ENCODE results near the gene LRRC57. TPM values are rescaled to one million over a fixed set of nuclear protein-coding genes. Genes with fewer than 3 reads are reported as not detected.

Gene LRRC57
- total RNA-seq, 2 experiments from 2014 or later: 13.7 to 15.1 TPM

GRCh38 chr15:42494998-42495360, 53.6 kb downstream of the LRRC57 start:
- ChIA-PET POLR2A (interaction anchor here (0.5 kb wide), 1 partner anchor 1015 kb away, joined by 3 read pairs; no protein-coding TSS in a partner anchor), CTCF (interaction anchor here (0.7 to 1.4 kb wide), 2 partner anchors 23 to 34 kb away, joined by 3 to 4 read pairs; no protein-coding TSS in a partner anchor)
- Mint-ChIP-seq H3K27me3 (no peaks in the 10 kb centered on the region), H3K4me1 (ENCODE audit: low read depth) (peaks cover 56% of the 10 kb centered on the region), H3K9me3 (no peaks in the 10 kb centered on the region), H3K27ac (peak overlapping the region; percentile 90), H3K4me3 (peak overlapping the region; percentile 90), H3K36me3 (ENCODE audit: low read depth) (peaks cover 2% of the 10 kb centered on the region)
- no peak for TF ChIP-seq CTCF (IDR thresholded peaks at IDR 0.05)
- DNase-seq (no peak), ATAC-seq (no peak)
- intact Hi-C loops (cut with micrococcal nuclease): no loop called here

- H3K9me3 Mint-ChIP-seq: no peaks in the 10 kb centered on the region
- intact Hi-C loops (cut with micrococcal nuclease): no loop called here
- TF ChIP-seq CTCF (IDR thresholded peaks at IDR 0.05): no peak
- no peaks in the 10 kb centered on the region for H3K27me3 Mint-ChIP-seq
- no peak overlapping the region for H3K4me3 Mint-ChIP-seq
- H3K4me1 Mint-ChIP-seq (ENCODE audit: low read depth): peaks cover 51% of the 10 kb centered on the region
- ATAC-seq (no peak), DNase-seq (no peak)
- H3K36me3 Mint-ChIP-seq (ENCODE audit: low read depth): peaks cover 2% of the 10 kb centered on the region
- POLR2A ChIA-PET: no interaction called here
- H3K27ac Mint-ChIP-seq: peak overlapping the region; percentile 32
- CTCF ChIA-PET: no interaction called here
Measured at GRCh38 chr15:42493679-42494078, 54.9 kb downstream of the LRRC57 start.

GRCh38 chr15:42491539-42492225, 56.9 kb downstream of the LRRC57 start:
- peak overlapping the region; percentile 98 for H3K27ac Mint-ChIP-seq
- ATAC-seq: no peak
- DNase-seq: no peak
- no peaks in the 10 kb centered on the region for H3K9me3 Mint-ChIP-seq
- POLR2A ChIA-PET: interaction anchor here (0.7 to 2.6 kb wide), 10 partner anchors 11 to 217 kb away, joined by 3 to 15 read pairs (median 5); partner anchors contain the start of genes HAUS2 and LRRC57
- no peak for TF ChIP-seq CTCF (IDR thresholded peaks at IDR 0.05)
- intact Hi-C loops (cut with micrococcal nuclease): no loop called here
- peaks cover 12% of the 10 kb centered on the region for H3K36me3 Mint-ChIP-seq (ENCODE audit: low read depth)
- CTCF ChIA-PET: interaction anchor here (2.5 kb wide), 1 partner anchor 7 kb away, joined by 7 read pairs; no protein-coding TSS in a partner anchor
- no peaks in the 10 kb centered on the region for H3K27me3 Mint-ChIP-seq
- peak overlapping the region; percentile 92 for H3K4me3 Mint-ChIP-seq
- peaks cover 47% of the 10 kb centered on the region for H3K4me1 Mint-ChIP-seq (ENCODE audit: low read depth)

- intact Hi-C loops (cut with micrococcal nuclease): no loop called here
- H3K27me3 Mint-ChIP-seq: no peaks in the 10 kb centered on the region
- no peaks in the 10 kb centered on the region for H3K9me3 Mint-ChIP-seq
- H3K36me3 Mint-ChIP-seq (ENCODE audit: low read depth): peaks cover 12% of the 10 kb centered on the region
- CTCF ChIA-PET: interaction anchor here (0.6 to 2.5 kb wide), 3 partner anchors 8 to 222 kb away, joined by 3 to 7 read pairs (median 3); no protein-coding TSS in a partner anchor
- ATAC-seq (peak; percentile 69), DNase-seq (peak; percentile 85)
- H3K27ac Mint-ChIP-seq: peak within 1 kb of the TSS; percentile 98
- peak within 1 kb of the TSS; percentile 92 for H3K4me3 Mint-ChIP-seq
- no peak for TF ChIP-seq CTCF (IDR thresholded peaks at IDR 0.05)
- POLR2A ChIA-PET: interaction anchor here (0.7 to 2.6 kb wide), 17 partner anchors 9 to 245 kb away, joined by 3 to 15 read pairs (median 4); partner anchors contain the start of genes GANC, HAUS2, LRRC57 and TMEM87A
- peaks cover 40% of the 10 kb centered on the region for H3K4me1 Mint-ChIP-seq (ENCODE audit: low read depth)
Measured at GRCh38 chr15:42490671-42491538, 57.7 kb downstream of the LRRC57 start, which contains the start of gene ZNF106. Gene ZNF106 (minus strand): TSS chr15:42491141. CDS start chr15:42472289, 18,852 bp downstream.
